Mucosa of rectum (tissue), 2 donors: Measurements from ENCODE around the gene TOPORS.
"Not testable (repeated sequence)": the region's sequence is repeated elsewhere in the genome, so short reads cannot be mapped to it uniquely, and the experiment has no call there.

Source experiments
- H3K27ac ChIP-seq, 2 donors: one replicate each; pipeline ENCODE4 v1.7.0; 2013; ENCODE audit warnings: inconsistent platforms in 2 of 2, low read depth in 2 of 2, low read length in 2 of 2
- H3K27me3 ChIP-seq, 2 donors: one replicate each; pipeline ENCODE4 v1.7.0; 2013; ENCODE audit warnings: low read length in 2 of 2; ENCODE audit not compliant: control insufficient read depth in 2 of 2, insufficient read depth in 2 of 2
- H3K36me3 ChIP-seq, 2 donors: one replicate each; pipeline ENCODE4 v1.7.0; 2013; ENCODE audit warnings: low read length in 2 of 2; ENCODE audit not compliant: control insufficient read depth in 2 of 2, insufficient read depth in 2 of 2
- H3K4me1 ChIP-seq, 2 donors: one replicate each; pipeline ENCODE4 v1.7.0; 2013; ENCODE audit warnings: low read length in 2 of 2, mild to moderate bottlenecking in 1 of 2; ENCODE audit not compliant: control insufficient read depth in 2 of 2, insufficient read depth in 2 of 2
- H3K4me3 ChIP-seq, 2 donors: one replicate each; pipeline ENCODE4 v1.7.0; 2013; ENCODE audit warnings: low read length in 2 of 2
- H3K9ac ChIP-seq, 2 donors: one replicate each; pipeline ENCODE4 v1.7.0; 2013; ENCODE audit warnings: low read length in 2 of 2, low read depth in 1 of 2, mild to moderate bottlenecking in 1 of 2
- H3K9me3 ChIP-seq, 2 donors: one replicate each; pipeline ENCODE4 v1.7.0; 2013; ENCODE audit warnings: low read length in 2 of 2; ENCODE audit not compliant: control insufficient read depth in 2 of 2
- donor health status: healthy.
- donor health status: Normal muscosa, but diverticular disease.

TOPORS gene

DNA sequence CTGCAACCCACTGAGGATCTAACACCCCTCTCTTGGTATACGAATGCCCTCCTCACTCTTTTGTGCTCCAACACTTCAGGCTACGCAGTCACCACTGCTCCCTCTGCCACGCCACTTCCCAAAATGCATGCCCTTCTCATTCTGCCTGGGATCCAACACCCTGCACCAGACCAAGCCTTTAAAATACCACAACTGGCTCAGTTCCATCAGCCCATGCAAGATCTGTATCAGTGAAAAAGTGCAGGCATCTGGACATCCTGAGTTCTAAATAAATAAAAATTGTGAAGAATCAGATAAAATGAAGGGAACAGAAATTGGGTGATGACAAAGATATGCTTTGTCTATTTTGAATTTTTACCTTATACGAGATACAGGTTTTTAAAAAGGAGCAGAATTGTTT, 17.9 kb upstream of the TOPORS start:
- Histone ChIP-seq H3K9me3 (no peaks in the 10 kb centered on the region), H3K27me3 (no peaks in the 10 kb centered on the region), H3K4me3 (no peak overlapping the region), H3K27ac (no peak overlapping the region), H3K9ac (no peak overlapping the region), H3K36me3 (peaks cover 2 to 21% of the 10 kb centered on the region in 2 donors), H3K4me1 (peaks cover 6 to 16% of the 10 kb centered on the region in 2 donors)

- Histone ChIP-seq H3K4me3 (no peak overlapping the region), H3K27ac (no peak overlapping the region), H3K36me3 (peaks cover 5 to 28% of the 10 kb centered on the region in 2 donors)
Observed at GRCh38 chr9:32566770-32567169, 14.4 kb upstream of the TOPORS start.

GRCh38 chr9:32565967-32566366, 13.6 kb upstream of the TOPORS start:
- Histone ChIP-seq H3K27ac (no peak overlapping the region), H3K36me3 (peaks cover 5 to 28% of the 10 kb centered on the region in 2 donors), H3K4me3 (no peak overlapping the region), H3K9me3 (no peaks in the 10 kb centered on the region), H3K9ac (no peak overlapping the region), H3K4me1 (no peaks in the 10 kb centered on the region), H3K27me3 (no peaks in the 10 kb centered on the region)

More at GRCh38 chr9:32566770-32567169, 14.4 kb upstream of the TOPORS start:
- Histone ChIP-seq H3K9me3 (no peaks in the 10 kb centered on the region), H3K9ac (no peak overlapping the region), H3K4me1 (peaks cover 1 to 5% of the 10 kb centered on the region in 2 donors), H3K27me3 (no peaks in the 10 kb centered on the region)

- no peaks in the 10 kb centered on the region for H3K36me3 ChIP-seq
- no peaks in the 10 kb centered on the region for H3K27me3 ChIP-seq
- no peaks in the 10 kb centered on the region for H3K9me3 ChIP-seq
- H3K4me3 ChIP-seq: no peak overlapping the region
- H3K9ac ChIP-seq: no peak overlapping the region
- no peak overlapping the region for H3K27ac ChIP-seq
- no peaks in the 10 kb centered on the region for H3K4me1 ChIP-seq
Observed at GRCh38 chr9:32558408-32558934, 6.1 kb upstream of the TOPORS start.

- Histone ChIP-seq H3K4me3 (no peak overlapping the region), H3K36me3 (no peaks in the 10 kb centered on the region), H3K9me3 (no peaks in the 10 kb centered on the region), H3K27me3 (no peaks in the 10 kb centered on the region), H3K27ac (no peak overlapping the region), H3K9ac (no peak overlapping the region), H3K4me1 (peaks cover 6% of the 10 kb centered on the region in 2 donors)
Observed at GRCh38 chr9:32554591-32554990, 2.2 kb upstream of the TOPORS start.

- no peak overlapping the region for H3K9ac ChIP-seq
- no peak overlapping the region for H3K4me3 ChIP-seq
- peaks cover 6% of the 10 kb centered on the region in 2 donors for H3K4me1 ChIP-seq
- H3K27ac ChIP-seq: no peak overlapping the region
- no peaks in the 10 kb centered on the region for H3K9me3 ChIP-seq
- no peaks in the 10 kb centered on the region for H3K36me3 ChIP-seq
- H3K27me3 ChIP-seq: no peaks in the 10 kb centered on the region
Observed at GRCh38 chr9:32554107-32554506, 1.7 kb upstream of the TOPORS start.

DNA sequence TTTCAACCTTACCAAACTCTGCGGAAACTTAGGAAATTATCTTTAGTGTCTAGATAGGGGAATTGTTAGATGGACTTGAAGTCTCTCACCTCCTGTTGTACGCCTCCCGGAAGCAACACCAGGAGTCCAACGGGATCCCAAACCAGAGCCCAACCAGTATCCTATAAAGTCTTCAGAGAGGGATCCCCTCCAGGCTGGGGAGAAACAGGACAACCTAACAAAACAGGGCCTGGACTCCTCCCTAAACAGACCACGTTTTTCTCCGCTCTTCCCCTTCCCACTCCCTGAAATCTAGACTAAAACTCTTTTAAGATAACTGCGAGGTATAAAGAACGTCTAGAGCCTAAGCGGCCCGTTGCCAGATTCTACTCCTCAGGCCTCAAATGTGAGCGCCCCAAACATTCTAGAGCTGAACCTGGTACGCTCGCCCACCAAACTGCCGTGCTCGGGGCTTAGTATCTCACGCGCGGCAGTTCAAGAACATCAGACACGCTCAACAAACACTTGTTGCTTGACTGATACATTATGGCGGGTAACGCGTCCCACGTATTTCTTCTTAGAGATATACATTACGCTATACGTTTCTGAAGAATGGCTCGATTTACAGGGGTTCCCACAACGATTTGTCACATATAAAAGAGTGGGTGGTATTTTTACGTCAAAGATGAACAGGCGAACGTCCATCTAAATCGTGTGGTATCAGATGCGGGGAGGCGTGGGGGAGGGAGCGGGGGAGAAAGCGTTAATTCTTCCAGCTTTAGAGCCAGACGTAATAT, 922 bp downstream of the TOPORS start:
- H3K4me1 ChIP-seq: peaks cover 6% of the 10 kb centered on the region in 2 donors
- peak overlapping the region; percentile 81 to 95 for H3K9ac ChIP-seq
- peak overlapping the region; percentile 84 to 96 for H3K4me3 ChIP-seq
- H3K27me3 ChIP-seq: no peaks in the 10 kb centered on the region
- H3K27ac ChIP-seq: peak overlapping the region; percentile 90 to 96
- H3K36me3 ChIP-seq: no peaks in the 10 kb centered on the region
- H3K9me3 ChIP-seq: no peaks in the 10 kb centered on the region

DNA sequence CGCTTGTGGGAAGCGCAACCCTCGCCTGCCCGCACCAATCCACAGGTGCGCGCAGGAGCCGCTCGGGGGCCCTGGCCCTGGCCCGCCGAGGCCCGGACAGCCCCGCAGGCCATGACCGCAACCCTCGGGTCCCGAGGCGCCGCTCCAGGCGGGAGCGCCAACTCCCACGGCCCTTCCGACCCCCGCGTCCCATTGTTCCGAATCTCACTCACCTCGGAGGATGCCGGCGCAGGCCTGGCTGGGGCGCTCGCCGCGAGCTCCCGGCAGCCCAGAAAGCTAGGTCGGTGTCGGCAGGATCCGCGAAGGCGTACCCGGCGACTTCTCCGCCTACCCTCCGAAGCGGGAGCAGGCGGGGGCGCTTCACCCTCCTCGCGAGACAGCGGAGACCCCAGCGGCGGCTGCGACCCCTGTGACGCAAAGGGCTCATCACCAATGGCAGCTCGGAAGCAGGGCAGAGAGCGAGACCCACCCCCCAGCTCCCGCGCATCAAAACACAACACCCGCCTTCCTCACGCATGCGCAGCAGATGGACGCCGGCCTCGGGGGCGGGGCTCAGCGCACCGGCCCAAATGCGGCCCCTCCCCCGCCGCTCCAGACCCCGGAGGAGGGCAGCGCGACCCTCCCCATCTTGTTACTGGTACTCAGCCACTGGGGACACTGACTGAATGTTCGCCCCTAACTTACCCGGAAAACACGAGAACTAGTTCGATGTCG, 1.7 kb downstream of the TOPORS start:
- H3K4me3 ChIP-seq: peak overlapping the region; percentile 84 to 96
- peak overlapping the region; percentile 90 to 96 for H3K27ac ChIP-seq
- no peaks in the 10 kb centered on the region for H3K9me3 ChIP-seq
- H3K36me3 ChIP-seq: no peaks in the 10 kb centered on the region
- H3K4me1 ChIP-seq: peaks cover 6% of the 10 kb centered on the region in 2 donors
- peak overlapping the region; percentile 81 to 95 for H3K9ac ChIP-seq
- H3K27me3 ChIP-seq: no peaks in the 10 kb centered on the region

DNA sequence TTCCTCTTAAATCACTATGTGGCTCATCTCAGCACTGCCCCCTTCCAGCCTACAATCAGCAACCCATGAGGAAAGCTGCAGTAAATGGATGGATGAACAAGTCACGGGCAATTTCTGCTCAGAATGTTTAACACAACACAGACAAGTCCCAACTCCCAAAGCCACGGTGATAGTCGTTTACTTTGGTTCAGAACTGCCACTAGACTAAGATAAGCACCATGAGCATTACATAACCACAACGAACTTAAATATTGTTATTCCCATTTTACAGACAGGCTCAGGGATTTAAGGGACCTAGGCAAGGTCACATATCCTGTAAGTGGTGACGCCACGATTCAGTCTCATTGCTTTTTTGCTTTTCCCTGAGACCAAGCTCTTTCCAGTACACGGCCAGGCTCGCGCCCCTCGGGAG, 2.2 kb downstream of the TOPORS start:
- Histone ChIP-seq H3K4me1 (peaks cover 6% of the 10 kb centered on the region in 2 donors), H3K36me3 (no peaks in the 10 kb centered on the region), H3K4me3 (peak overlapping the region; percentile 84 to 96), H3K9ac (peak overlapping the region; percentile 75 to 81), H3K27ac (peak overlapping the region; percentile 90 to 96), H3K9me3 (no peaks in the 10 kb centered on the region), H3K27me3 (no peaks in the 10 kb centered on the region)

- not testable (repeated sequence) for H3K27ac ChIP-seq, H3K9ac ChIP-seq, H3K4me1 ChIP-seq, H3K9me3 ChIP-seq, H3K36me3 ChIP-seq, H3K27me3 ChIP-seq, H3K4me3 ChIP-seq
Observed at GRCh38 chr9:32548213-32548612, 4.2 kb downstream of the TOPORS start.
